Naive thymus-derived CD4-positive, alpha-beta T cell (primary cell): ENCODE data around the gene MPC1L. TPM values are rescaled to one million over a fixed set of nuclear protein-coding genes. Genes with fewer than 3 reads are reported as not detected.
"Not testable (repeated sequence)": the region's sequence is repeated elsewhere in the genome, so short reads cannot be mapped to it uniquely, and the experiment has no call there.

Source experiments
- ATAC-seq: fragments of 150-1000 bp; cut with Tn5 transposase; 2 replicates; pipeline ENCODE4 v1.10.0; 2021; ENCODE audit warnings: mild to moderate bottlenecking, moderate library complexity
- CTCF ChIA-PET: fragments of 350-600 bp; sonication (Branson Sonifier 250); formaldehyde crosslinking; loops from one replicate; lab custom pipeline; 2021; ENCODE audit warnings: antibody characterized with exemption; lab: Charles Lee
- POLR2A ChIA-PET: fragments of 350-600 bp; sonication (Branson Sonifier 250); formaldehyde crosslinking; loops from one replicate; lab custom pipeline; 2021; ENCODE audit warnings: antibody characterized with exemption, inconsistent platforms; lab: Charles Lee
- DNase-seq, 9 donors: peaks; one replicate each; pipeline versions ENCODE4 v3.0.0 to v3.0.0-alpha.2; 2020 to 2022; ENCODE audit warnings: mixed read lengths in 1 of 9
- H3K27ac ChIP-seq: one replicate; pipeline ENCODE4 v1.7.0; 2013; ENCODE audit warnings: mild to moderate bottlenecking, low read depth, low read length, moderate library complexity
- H3K27me3 ChIP-seq, 2 donors: one replicate each; pipeline ENCODE4 v1.7.0; 2013; ENCODE audit warnings: low read length in 2 of 2, mild to moderate bottlenecking in 2 of 2, moderate library complexity in 2 of 2; ENCODE audit not compliant: control insufficient read depth in 2 of 2, insufficient read depth in 2 of 2
- H3K36me3 ChIP-seq, 3 experiments: 1 replicate in 2 of 3; 2 replicates in 1 of 3; pipeline ENCODE4 v1.7.0; 2013; ENCODE audit warnings: low read length in 3 of 3, mild to moderate bottlenecking in 3 of 3, moderate library complexity in 1 of 3; ENCODE audit not compliant: insufficient read depth in 3 of 3, control insufficient read depth in 2 of 3
- H3K4me1 ChIP-seq, 2 donors: one replicate each; pipeline ENCODE4 v1.7.0; 2013; ENCODE audit warnings: low read length in 2 of 2, mild to moderate bottlenecking in 2 of 2, moderate library complexity in 1 of 2; ENCODE audit not compliant: control insufficient read depth in 2 of 2, insufficient read depth in 2 of 2
- H3K4me3 ChIP-seq: 2 replicates; pipeline ENCODE4 v1.7.0; 2013; ENCODE audit warnings: mild to moderate bottlenecking, low read length
- H3K9me3 ChIP-seq, 3 experiments: 1 replicate in 2 of 3; 2 replicates in 1 of 3; pipeline ENCODE4 v1.7.0; 2013; ENCODE audit warnings: low read length in 3 of 3; ENCODE audit not compliant: control insufficient read depth in 2 of 3
- H3K27ac Mint-ChIP-seq, 9 donors: one replicate each; pipeline ENCODE4 v1.8.0; 2020 to 2022; ENCODE audit warnings: mixed read lengths in 9 of 9, mild to moderate bottlenecking in 8 of 9, moderate library complexity in 5 of 9, inconsistent platforms in 2 of 9
- H3K27me3 Mint-ChIP-seq, 5 donors: one replicate each; pipeline ENCODE4 v1.8.0; 2021 to 2022; ENCODE audit warnings: mixed read lengths in 5 of 5, mild to moderate bottlenecking in 1 of 5
- H3K36me3 Mint-ChIP-seq, 5 donors: one replicate each; pipeline ENCODE4 v1.8.0; 2020 to 2022; ENCODE audit warnings: mixed read lengths in 5 of 5, mild to moderate bottlenecking in 3 of 5, inconsistent platforms in 1 of 5
- H3K4me1 Mint-ChIP-seq, 7 donors: one replicate each; pipeline ENCODE4 v1.8.0; 2020 to 2022; ENCODE audit warnings: mixed read lengths in 7 of 7, mild to moderate bottlenecking in 3 of 7, inconsistent platforms in 1 of 7
- H3K4me3 Mint-ChIP-seq, 10 donors: one replicate each; pipeline ENCODE4 v1.8.0; 2020 to 2022; ENCODE audit warnings: mild to moderate bottlenecking in 10 of 10, mixed read lengths in 10 of 10, moderate library complexity in 6 of 10, inconsistent platforms in 2 of 10
- H3K9me3 Mint-ChIP-seq, 11 donors: one replicate each; pipeline ENCODE4 v1.8.0; 2020 to 2022; ENCODE audit warnings: mixed read lengths in 11 of 11, mild to moderate bottlenecking in 4 of 11, inconsistent platforms in 1 of 11, moderate library complexity in 1 of 11
- intact Hi-C, 2 donors: fragments of 100-400 bp; cut with micrococcal nuclease; formaldehyde crosslinking; loops; one replicate each; pipeline ENCODE4 v1.15.1; 2023
- polyA plus RNA-seq, 2 donors: library from polyadenylated mRNA; unstranded; fragments of 300-500 nt; fragmentation: Illumina TruSeq; gene quantifications; one replicate each; pipeline ENCODE4 v1.2.3, GENCODE V29; 2021
- total RNA-seq, 6 experiments: library from RNA in 5 of 6; stranded (reverse) in 5 of 6; gene quantifications; 1 replicate in 5 of 6; 2 replicates in 1 of 6; pipeline ENCODE4 v1.2.3 and lab custom pipeline; 2021 to 2026

MPC1L gene
- total and polyA plus RNA-seq, 7 experiments from 2014 or later = not detected

DNA sequence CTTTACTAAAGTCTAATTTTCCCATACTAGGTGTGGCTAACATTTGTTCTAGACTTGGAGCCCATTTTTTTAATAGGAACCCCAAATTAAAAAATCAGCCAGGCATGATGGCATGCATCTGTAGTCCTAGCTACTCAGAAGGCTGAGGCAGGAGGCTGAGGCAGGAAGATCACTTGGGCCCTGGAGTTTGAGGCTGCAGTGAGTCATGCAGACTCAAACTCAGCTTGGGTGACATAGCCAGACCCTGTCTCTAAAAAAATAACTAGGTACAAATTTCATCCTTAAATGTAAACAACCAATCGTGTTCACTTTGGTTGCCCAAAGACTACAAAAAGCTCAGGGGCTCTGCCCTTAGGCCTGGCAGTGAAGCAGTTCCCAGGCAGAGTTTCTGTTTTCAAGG, 35.6 kb upstream of the MPC1L start:
- peak in 1 of 9 donors; percentile 9 for DNase-seq
- peak overlapping the region in 3 of 9 donors; percentile 5 to 21 (median 9) for H3K27ac Mint-ChIP-seq
- not testable (repeated sequence) for H3K27ac ChIP-seq, H3K27me3 ChIP-seq, ATAC-seq, H3K4me3 ChIP-seq, H3K27me3 Mint-ChIP-seq, H3K9me3 ChIP-seq, H3K9me3 Mint-ChIP-seq
- peaks cover 0 to 12% (median 8%) of the 10 kb centered on the region in 5 donors for H3K36me3 Mint-ChIP-seq
- peak overlapping the region in 2 of 10 donors; percentile 6 to 13 for H3K4me3 Mint-ChIP-seq
- Histone ChIP-seq H3K36me3 (peaks cover 0 to 14% (median 0%) of the 10 kb centered on the region in 3 experiments), H3K4me1 (peaks cover 2 to 13% of the 10 kb centered on the region in 2 donors)
- intact Hi-C loops = loop anchor here (2.0 to 10.0 kb wide), 4 partner anchors 13 to 1783 kb away; partner anchors contain the start of genes MID1IP1 (in 1 of the 2) and USP9X (in 1 of the 2)
- ChIA-PET POLR2A (interaction anchor here (0.6 kb wide), 1 partner anchor 64 kb away, joined by 4 read pairs; no protein-coding TSS in a partner anchor), CTCF (interaction anchor here (0.7 to 1.1 kb wide), 2 partner anchors 43 to 65 kb away, joined by 3 to 5 read pairs; no protein-coding TSS in a partner anchor)
- peaks cover 26 to 76% (median 50%) of the 10 kb centered on the region in 7 donors for H3K4me1 Mint-ChIP-seq

- H3K27me3 ChIP-seq, H3K4me3 ChIP-seq, H3K27me3 Mint-ChIP-seq, H3K9me3 Mint-ChIP-seq, H3K9me3 ChIP-seq: not testable (repeated sequence)
- Mint-ChIP-seq H3K4me3 (peak overlapping the region; percentile 39 to 74 (median 56)), H3K36me3 (peaks cover 6 to 17% (median 8%) of the 10 kb centered on the region in 5 donors), H3K27ac (peak overlapping the region; percentile 24 to 84 (median 68)), H3K4me1 (peaks cover 14 to 63% (median 41%) of the 10 kb centered on the region in 7 donors)
- POLR2A ChIA-PET = interaction anchor here (0.6 to 1.0 kb wide), 2 partner anchors 9 kb away, joined by 3 read pairs; partner anchors contain the start of gene ATP6AP2
- peak overlapping the region; percentile 18 for H3K27ac ChIP-seq
- intact Hi-C loops = loop anchor here (1.0 to 10.0 kb wide), 6 partner anchors 8 to 1785 kb away; partner anchors contain the start of genes ATP6AP2 (in 1 of the 2), MID1IP1 (in 1 of the 2) and USP9X (in 1 of the 2)
- peaks cover 0 to 24% (median 0%) of the 10 kb centered on the region in 3 experiments for H3K36me3 ChIP-seq
- ATAC-seq (peak; percentile 97), DNase-seq (peak in 7 of 9 donors; percentile 45 to 72 (median 59))
- peaks cover 0 to 12% of the 10 kb centered on the region in 2 donors for H3K4me1 ChIP-seq
- CTCF ChIA-PET = interaction anchor here (0.6 to 1.6 kb wide), 2 partner anchors 45 to 670 kb away, joined by 3 to 4 read pairs; no protein-coding TSS in a partner anchor
Observed at GRCh38 chrX:40589616-40590321, 33.5 kb upstream of the MPC1L start.

DNA sequence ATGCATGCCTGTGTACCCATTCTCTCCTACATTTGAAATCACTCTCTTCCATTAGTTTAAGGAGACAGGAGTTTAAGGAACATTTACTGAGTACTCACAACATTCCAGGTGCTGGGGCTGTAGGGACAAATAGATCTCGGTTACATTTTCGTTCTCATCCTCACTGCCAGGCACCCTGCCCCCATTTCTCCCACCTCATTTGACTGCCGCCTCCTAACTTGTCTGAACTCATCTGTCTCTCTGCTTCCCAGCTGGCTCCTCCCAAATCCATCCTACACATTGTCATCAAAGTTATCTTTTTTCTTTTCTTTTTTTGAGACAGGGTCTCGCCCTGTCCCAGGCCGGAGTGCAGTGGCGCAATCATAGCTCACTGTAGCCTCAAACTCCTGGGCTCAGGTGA, 19.8 kb upstream of the MPC1L start:
- H3K9me3 Mint-ChIP-seq = no peaks in the 10 kb centered on the region
- Histone ChIP-seq H3K27me3 (no peaks in the 10 kb centered on the region), H3K4me1 (no peaks in the 10 kb centered on the region), H3K27ac (no peak overlapping the region), H3K9me3 (no peaks in the 10 kb centered on the region), H3K4me3 (no peak overlapping the region), H3K36me3 (peaks cover 7 to 20% (median 12%) of the 10 kb centered on the region in 3 experiments)
- CTCF ChIA-PET = interaction anchor here (0.6 to 0.7 kb wide), 2 partner anchors 59 to 63 kb away, joined by 3 read pairs; no protein-coding TSS in a partner anchor
- no peaks in the 10 kb centered on the region for H3K27me3 Mint-ChIP-seq
- DNase-seq (no peak), ATAC-seq (no peak)
- POLR2A ChIA-PET = no interaction called here
- peaks cover 0 to 2% (median 0%) of the 10 kb centered on the region in 7 donors for H3K4me1 Mint-ChIP-seq
- H3K27ac Mint-ChIP-seq = peak overlapping the region in 2 of 9 donors; percentile 19 to 51
- intact Hi-C loops = no loop called here
- H3K36me3 Mint-ChIP-seq = peaks cover 0 to 24% (median 10%) of the 10 kb centered on the region in 5 donors
- no peak overlapping the region for H3K4me3 Mint-ChIP-seq

DNA sequence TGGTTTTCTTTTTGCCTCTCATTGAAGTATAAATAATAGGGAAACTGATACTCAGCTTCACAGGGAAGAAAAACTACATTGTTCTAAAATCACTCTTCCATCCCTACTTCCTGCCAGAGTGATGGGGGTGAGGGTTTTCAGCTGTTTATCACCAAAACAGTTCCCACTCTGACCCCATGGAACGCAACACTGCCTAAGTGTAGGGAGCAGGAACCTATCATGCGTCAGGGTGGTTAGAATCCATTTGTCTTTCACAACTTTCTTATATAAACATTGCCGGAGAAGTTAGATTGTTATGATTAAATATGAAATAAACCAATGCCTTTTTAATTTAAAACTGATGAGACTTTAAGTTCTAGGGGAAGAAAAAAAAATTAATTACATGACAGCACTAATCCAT, 15.8 kb upstream of the MPC1L start:
- DNase-seq (no peak), ATAC-seq (no peak)
- intact Hi-C loops = no loop called here
- peaks cover 0 to 9% (median 6%) of the 10 kb centered on the region in 5 donors for H3K36me3 Mint-ChIP-seq
- H3K27me3 ChIP-seq = no peaks in the 10 kb centered on the region
- no peaks in the 10 kb centered on the region for H3K4me1 ChIP-seq
- H3K27ac ChIP-seq = no peak overlapping the region
- peaks cover 0 to 4% (median 0%) of the 10 kb centered on the region in 3 experiments for H3K36me3 ChIP-seq
- ChIA-PET POLR2A (no interaction called here), CTCF (no interaction called here)
- no peak overlapping the region for H3K27ac Mint-ChIP-seq
- no peaks in the 10 kb centered on the region for H3K9me3 Mint-ChIP-seq
- no peak overlapping the region for H3K4me3 ChIP-seq
- H3K4me1 Mint-ChIP-seq = peaks cover 0 to 2% (median 0%) of the 10 kb centered on the region in 7 donors
- no peaks in the 10 kb centered on the region for H3K27me3 Mint-ChIP-seq
- H3K9me3 ChIP-seq = no peaks in the 10 kb centered on the region
- no peak overlapping the region for H3K4me3 Mint-ChIP-seq

DNA sequence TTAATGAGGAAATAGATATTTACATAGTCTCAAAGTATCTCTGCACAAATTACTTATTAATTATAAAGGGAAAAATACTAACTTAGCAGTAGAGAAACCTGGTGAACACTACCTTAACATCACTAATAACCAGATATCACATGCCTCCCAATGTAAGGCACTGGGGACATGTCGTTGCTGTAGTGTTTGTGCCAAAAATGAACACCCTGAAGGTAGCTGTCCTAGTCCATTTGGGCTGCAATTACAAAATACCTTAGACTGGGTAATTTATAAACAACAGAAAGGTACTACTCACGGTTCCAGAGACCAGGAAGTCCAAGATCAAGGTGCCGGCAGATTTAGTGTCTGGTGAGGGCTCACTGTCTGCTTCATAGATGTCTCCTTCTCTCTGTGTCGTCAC, 10.7 kb upstream of the MPC1L start:
- intact Hi-C loops = no loop called here
- Histone ChIP-seq H3K4me1 (no peaks in the 10 kb centered on the region), H3K27me3 (no peaks in the 10 kb centered on the region), H3K36me3 (no peaks in the 10 kb centered on the region), H3K27ac (no peak overlapping the region), H3K4me3 (no peak overlapping the region), H3K9me3 (no peaks in the 10 kb centered on the region)
- Mint-ChIP-seq H3K4me1 (no peaks in the 10 kb centered on the region), H3K9me3 (no peaks in the 10 kb centered on the region), H3K27ac (no peak overlapping the region), H3K27me3 (no peaks in the 10 kb centered on the region), H3K4me3 (no peak overlapping the region), H3K36me3 (no peaks in the 10 kb centered on the region)
- POLR2A ChIA-PET = no interaction called here
- no peak for DNase-seq
- ATAC-seq = no peak
- CTCF ChIA-PET = no interaction called here

GRCh38 chrX:40615976-40616375, 7.3 kb upstream of the MPC1L start:
- no peak for DNase-seq
- H3K4me1 Mint-ChIP-seq = no peaks in the 10 kb centered on the region
- H3K27me3 Mint-ChIP-seq = no peaks in the 10 kb centered on the region
- no peak overlapping the region for H3K27ac ChIP-seq
- H3K4me3 ChIP-seq = no peak overlapping the region
- H3K36me3 ChIP-seq = no peaks in the 10 kb centered on the region
- ATAC-seq = no peak
- no peak overlapping the region for H3K27ac Mint-ChIP-seq
- no peaks in the 10 kb centered on the region for H3K4me1 ChIP-seq
- H3K4me3 Mint-ChIP-seq = no peak overlapping the region
- CTCF ChIA-PET = no interaction called here
- intact Hi-C loops = no loop called here
- H3K9me3 Mint-ChIP-seq = no peaks in the 10 kb centered on the region
- no peaks in the 10 kb centered on the region for H3K27me3 ChIP-seq
- no peaks in the 10 kb centered on the region for H3K9me3 ChIP-seq
- POLR2A ChIA-PET = no interaction called here
- no peaks in the 10 kb centered on the region for H3K36me3 Mint-ChIP-seq
